HG03342 (cell line): ENCODE measurements around the gene UQCR11.

ENCODE experiments used
- ATAC-seq: cut with Tn5 transposase; IDR thresholded peaks from one replicate; pipeline ENCODE4 v1.9.1; 2021; ENCODE audit warnings: mild to moderate bottlenecking, moderate library complexity; ENCODE audit not compliant: unreplicated experiment

UQCR11 gene

DNA sequence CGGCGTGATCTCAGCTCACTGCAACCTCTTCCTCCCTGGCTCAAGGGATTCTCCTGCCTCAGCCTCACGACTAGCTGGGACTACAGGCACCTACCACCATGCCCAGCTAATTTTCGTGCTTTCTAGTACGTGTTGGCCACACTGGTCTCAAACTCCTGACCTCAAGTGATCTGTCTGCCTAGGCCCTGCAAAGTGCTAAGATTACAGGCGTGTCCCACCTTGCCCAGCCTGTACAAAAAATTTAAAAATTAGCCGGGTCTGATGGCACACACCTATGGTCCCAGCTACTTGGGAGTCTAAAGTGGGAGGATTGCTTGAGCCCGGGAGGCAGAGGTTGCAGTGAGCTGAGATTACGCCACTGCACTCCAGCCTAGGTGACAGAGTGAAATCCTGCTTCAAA, 32.5 kb downstream of the UQCR11 start:
- ATAC-seq = no peak

DNA sequence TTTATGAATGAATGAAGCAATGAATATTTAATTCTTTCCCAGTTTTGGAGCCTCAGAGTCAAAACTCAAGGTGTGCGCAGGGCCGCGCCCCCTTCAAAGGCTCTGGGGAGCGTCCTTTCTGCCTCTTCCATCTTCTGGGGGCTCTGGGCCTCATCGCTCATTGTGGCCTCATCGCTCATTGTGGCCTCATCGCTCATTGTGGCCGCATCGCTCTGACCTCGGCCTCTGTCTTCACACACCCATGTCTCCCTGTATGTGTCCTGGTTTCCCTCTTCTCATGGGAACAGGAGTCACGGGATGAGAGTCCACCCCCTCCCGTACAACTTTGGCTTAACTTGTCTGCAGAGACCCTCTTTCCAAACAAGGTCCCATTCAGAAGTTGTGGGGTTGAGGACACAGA, 33.9 kb downstream of the UQCR11 start:
- ATAC-seq = no peak

DNA sequence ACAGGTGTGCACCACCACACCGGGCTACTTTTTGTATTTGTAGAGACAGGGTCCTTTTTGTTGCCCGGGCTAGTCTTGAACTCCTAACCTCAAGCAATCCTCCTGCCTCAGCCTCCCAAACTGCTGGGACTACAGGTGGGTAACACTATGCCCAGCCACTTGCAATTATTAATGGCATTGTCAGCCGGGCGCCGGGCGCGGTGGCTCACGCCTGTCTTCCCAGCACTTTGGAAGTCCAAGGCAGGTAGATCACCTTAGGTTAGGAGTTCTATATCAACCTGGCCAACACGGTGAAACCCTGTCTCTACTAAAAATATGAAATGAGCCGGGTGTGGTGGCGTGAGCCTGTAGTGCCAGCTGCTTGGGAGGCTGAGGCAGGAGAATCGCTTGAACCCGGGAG, 34.4 kb downstream of the UQCR11 start:
- no peak for ATAC-seq

DNA sequence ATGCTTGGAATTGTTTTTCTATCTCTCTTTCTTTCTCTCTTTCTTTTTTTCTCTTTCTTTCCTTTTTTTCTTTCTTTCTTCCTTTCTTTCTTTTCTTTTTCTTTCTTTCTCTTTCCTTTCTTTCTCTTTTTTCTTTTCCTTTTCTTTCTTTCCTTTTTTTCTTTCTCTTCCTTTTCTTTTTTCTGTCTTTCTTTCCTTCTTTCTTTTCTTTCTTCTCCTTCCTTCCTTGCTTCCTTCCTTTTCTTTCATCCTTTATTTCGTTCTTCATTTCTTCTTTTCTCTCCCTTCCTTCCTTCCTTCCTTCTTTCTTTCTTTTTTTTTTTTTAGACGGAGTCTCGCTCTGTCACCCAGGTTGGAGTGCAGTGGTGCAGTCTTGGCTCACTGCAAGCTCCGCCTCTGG, 35.3 kb downstream of the UQCR11 start:
- no peak for ATAC-seq

DNA sequence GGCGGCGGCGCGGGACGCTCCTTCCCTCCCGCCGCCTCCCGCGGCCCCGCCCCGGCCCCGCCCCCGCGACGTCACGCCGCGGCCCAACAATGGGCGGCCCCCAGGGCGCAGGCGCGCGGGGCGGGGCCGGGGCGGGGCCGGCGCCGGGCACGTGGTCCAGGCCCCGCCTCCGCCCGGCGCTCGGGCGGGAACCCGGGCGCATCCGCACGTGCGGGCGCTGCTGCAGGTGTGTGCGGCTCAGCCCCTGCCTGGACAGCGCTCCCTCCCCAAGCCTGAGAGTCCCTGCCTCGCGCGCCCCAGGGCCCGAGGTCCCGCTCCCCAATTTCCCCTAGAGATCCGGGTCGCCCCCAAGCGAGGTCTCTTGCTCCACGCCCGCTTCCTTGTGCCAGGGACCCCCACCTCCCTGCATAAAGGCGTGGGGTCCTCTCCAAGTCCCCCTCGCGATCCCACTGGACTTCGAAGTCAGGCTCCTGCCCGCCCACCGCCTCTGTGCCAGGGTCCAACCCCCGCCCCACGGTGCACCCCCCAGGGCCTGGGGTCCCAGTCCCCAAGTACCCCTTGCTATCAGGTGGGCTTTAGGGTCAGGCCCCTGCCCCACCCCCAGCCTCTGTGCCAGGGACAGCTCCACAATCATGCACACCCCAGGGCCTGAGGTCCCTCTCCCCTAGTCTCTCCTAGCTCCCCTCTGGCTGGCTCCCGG, 36.8 kb downstream of the UQCR11 start, which contains the start of gene MEX3D:
Gene MEX3D, minus strand, starts transcription at position 6 of the 700 bp plus-strand sequence. CDS start 267 bp downstream, outside the sequence.
- ATAC-seq = peak; percentile 65

DNA sequence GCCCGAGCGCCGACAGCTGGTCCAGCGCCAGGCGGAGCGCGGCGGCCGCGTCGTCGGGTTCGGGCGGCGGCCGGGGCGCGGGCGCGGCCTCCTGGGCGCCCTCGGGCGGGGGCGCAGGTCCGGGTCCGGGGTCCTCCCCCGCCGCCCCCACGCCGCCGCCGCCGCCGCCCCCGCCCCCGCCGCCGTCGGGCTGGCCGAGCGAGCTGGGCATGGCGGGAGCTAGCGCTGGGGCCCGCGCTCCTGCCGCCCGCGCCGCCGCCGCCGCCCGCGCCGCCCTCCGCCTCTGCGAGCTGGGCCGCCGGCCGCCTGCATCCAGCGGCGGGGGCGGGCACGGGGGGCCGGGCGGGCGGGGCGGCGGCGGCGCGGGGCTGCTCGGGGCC, 37.4 kb downstream of the UQCR11 start:
- ATAC-seq = no peak

DNA sequence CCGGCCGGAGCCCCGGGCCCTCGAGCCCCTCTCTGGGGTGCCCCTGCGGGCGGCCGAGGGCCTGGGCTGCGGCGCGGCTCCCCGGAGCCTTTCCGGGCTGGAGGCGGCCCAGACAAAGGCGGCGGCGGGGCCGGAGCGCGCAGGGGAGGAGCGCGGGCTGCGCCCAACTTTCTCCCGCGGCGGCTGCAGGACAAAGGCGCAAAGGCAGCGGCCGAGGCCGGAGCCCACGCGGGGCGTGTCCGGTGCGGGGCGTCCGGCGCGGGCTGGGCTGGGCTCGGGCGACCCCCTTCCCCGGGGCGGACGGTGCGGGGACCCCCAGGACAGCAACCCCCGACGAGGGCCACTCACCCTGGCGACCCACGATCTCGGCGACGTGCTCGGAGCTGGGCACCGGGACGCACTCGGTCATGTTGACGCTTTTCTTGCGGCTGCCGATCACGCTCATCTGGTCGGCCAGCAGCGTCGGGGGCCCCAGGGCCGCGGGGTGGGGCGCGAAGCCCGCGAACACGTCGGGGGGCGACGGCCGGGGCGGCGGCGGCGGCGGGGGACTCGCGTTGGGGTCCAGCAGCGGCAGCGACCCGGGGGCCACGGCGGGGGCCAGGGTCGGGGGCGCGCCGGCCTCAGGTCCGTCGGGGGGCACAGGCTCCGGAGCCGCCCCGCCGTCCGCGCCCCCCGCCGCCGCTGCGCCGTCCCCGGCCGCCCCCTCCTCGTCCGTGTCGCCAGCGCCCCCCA, 38.0 kb downstream of the UQCR11 start:
- ATAC-seq = no peak

DNA sequence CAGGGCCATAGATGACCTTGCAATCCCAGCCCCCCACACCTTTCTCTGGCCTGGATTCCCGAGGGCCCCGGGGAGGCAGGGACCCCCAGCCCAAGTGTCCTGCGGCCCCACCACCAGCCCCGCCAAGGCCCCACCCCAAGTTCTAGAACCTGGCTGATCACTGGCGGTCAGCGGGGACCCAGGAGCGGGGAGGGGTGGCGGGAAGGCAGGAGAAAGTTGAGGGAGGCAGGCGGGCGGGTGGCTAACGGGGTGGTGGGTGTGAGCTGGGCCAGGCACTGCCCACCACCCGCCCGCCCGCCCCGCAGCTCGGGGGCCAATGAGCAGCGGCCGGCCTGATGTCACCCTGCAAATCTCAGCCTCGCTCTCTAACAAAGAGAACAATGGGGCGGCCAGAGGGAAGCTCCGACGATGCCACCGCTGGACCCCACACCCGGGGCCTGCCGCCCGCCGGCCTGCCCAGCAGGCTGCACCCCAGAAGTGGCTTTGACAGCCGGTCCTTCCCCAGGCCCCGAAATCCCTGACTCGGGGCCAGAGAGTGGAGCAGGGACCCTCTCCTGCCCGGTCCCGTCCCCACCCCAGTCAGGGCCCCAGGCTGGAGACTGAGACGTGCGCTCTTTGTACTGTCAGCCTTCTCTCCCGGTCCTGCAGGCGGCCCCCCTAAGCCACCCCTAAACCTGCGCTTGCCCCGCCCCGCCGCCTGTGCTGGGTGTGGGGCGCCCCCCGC, 38.7 kb downstream of the UQCR11 start:
- ATAC-seq = no peak

DNA sequence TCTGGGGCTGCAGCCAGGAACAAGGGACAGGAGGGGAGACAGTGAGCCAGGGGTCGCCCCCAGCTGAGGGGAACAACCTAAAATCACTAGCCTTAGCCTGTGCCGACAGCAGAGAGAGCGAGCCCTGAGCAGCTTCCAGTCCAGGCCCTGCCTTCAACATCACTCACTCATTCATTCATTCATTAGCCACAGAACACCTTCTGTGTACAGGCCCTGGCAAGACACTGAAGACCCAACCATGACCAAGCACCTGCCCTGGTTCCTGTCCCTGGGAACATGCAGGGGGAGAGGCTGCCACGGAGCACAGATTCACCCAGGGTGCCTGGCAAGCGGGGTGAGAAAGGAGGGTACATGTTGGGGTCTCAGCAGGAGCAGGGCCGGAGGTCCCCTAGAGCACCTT, 42.0 kb downstream of the UQCR11 start:
- ATAC-seq = no peak

DNA sequence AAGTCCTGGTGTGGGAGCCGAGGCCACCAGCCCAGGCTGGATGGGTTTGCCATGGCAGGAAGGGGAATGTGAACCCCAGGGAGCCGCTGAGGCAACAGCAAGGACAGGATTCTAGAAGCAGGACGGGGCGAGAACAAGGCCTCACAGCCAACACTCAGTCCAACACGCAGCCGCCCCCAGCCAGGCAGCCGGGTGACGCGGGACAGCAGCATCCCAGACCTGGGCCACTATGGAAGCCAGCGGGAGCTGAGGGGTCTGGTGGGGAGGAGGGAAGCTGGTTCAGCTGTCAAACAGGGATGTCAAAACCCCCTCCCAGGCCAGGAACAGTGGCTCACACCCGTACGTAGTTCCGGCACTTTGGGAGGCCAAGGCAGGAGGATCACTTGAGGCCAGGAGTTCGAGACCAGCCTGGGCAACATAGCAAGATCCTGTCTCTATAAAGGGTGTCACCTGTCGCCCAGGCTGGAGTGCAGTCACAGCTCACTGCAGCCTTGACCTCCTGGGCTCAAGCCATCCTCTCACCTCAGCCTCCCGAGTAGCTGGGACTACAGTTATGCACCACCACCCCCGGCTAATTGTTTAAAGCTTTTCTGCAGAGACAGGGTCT, 43.9 kb downstream of the UQCR11 start:
- ATAC-seq = no peak

DNA sequence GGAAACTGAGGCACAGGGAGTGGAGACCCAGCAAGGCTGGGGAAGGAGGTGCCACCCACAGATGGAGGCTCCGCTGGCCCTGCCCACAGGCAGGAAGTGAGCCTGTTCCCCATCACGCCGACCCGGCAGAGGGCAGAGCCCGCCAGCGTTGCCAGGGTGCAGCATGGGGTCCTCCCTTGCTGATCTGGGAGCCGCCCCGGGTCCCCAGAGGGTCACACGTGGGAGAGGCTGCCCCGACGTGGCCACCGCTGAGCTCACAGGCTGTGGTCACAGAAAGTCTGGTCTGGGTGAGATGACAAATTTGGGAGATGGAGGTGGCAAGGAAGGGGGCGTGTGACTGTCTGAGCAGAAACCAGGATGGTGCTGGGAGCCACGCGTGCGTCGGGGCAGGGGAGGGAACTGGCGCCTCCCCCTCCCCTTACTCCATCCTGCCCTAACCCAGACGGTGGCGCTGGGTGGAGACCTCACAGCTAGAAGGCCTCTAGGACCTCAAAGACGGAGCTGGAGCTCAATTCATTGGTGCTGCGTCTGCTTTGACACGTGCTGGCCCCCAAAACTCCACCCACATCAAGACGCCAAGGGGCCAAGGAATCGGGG, 44.9 kb downstream of the UQCR11 start:
- no peak for ATAC-seq

DNA sequence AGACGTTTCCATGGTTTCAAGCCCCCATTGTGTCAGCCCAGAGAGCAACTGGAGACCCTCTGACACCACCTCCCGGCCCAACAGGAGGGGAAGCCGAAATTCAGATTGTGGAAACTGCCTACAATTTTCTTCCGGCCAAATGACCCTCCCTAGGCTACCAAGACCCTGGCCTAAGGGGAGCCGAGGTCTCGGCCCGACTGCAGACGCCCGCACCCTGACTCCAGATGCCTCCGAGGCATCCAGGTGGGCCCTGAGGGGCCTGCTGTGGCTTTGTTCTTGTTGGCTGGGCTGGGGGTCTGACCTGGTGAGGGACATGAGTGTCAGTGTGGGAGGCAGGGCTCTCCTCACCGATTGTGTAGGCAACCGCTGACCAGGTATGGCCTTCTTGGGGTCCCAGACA, 46.7 kb downstream of the UQCR11 start:
- ATAC-seq = no peak

DNA sequence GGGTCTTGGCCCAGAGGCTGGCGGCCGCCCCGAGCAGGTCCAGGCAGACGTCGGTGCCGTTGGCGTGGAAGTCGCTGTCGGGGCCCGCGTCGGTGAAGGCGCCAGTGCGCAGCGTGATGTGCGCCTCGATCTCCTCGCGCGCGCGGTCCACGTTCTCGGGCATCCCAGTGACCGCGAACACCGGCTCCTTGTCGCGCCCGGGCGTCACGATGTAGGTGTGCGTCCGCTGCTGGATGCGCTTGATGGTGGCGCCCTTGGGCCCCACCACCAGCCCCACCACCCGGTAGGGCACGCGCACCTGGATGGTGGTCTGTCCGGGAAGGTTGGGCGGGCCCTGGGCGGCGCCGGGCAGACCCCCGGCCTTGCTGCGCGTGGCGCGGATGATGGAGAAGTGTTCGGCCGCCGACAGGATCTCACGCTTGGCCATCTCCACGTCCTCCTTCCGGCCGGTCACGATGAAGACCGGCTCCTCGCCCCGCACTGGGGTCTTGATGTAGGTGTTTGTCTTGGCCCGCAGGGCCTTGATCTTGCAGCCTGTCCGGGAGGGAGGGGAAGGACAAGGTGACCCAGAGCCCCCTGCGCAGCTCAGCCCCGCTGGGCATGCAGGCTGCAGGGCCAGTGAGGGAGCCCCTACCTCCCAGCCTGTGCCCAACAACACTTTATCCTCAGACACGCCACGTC, 48.7 kb downstream of the UQCR11 start:
- no peak for ATAC-seq

DNA sequence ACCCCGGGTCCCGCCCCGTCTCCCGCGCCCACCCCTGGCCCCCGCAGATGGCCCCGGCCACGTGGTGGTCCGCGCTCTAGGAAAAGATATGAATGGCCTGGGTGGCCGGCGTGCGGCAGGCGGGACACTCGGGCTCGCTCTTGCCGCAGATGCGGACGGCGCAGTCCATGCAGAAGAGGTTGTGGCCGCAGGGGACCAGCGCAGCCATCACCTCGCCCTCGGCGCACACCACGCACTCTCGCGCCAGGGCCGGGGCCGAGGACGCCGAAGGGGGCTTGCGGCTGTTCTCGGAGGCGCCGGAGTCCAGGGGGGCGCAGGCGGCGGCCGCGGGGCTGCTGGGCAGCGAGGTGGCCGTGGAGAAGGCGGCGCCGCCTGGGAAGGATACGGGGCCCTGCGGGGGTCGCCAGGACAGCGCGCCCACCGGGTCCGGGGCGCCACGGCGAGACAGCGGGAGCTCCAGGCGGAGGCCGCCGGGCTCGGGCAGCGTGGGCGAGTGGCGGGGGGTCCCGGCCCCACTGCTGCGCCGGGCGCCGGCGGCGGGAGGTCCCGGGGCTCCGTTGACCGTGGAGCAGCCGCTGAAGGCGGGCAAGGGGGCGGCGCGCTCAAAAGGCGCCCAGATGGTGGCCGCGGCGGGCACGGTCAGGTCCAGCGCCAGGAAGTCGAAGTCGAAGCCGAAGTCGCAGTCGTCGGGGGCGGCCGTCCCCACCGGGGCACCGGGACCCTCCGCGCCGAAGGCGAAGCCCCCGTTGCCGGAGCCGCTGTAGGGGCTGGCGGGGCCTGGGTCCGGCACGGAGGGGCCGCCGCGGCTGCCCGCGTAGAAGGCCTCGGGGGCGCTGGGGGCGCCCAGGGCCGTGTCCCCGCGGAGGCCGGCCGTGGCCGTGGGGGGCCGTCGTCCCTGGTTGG, 49.5 kb downstream of the UQCR11 start:
- no peak for ATAC-seq

DNA sequence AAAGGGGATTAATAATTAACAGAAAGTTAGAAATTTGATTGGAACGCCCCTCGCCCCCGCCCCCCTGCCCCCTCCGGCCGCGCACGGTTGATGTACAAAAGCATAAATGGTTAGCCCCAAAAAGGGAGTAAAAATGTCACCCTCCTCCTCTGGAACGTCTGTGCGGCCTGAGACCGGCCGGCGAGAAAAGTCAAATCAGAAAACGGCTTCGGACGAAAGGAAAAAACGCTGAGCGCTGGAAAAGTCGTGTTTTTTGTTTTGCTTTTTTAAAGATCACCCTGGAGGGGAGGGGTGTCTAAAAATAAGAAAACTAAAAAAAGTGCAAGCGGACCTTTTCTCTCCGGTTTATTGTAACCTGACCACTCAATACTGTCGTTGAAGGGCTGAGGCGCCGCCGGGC, 50.3 kb downstream of the UQCR11 start:
- ATAC-seq = no peak

DNA sequence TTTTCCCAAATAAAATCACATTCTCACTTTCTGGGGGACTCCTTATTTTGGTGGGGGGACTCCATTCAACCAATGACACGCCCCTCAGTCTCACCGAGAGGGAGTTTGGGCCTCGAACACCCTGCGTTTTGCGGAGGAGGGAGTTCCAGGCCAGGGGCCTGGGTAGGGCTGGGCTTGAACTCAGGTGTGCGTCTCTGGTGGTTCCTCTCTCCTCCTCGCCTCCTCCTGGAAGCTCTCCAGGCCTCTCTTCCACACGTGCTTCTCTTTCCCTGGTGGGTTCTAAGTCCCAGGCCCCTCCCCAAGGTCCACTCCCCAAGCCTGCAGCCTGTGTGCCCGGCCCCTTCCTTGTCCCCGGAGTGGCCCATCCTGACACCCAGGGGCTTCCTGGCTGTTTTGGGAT, 51.8 kb downstream of the UQCR11 start:
- ATAC-seq = no peak

DNA sequence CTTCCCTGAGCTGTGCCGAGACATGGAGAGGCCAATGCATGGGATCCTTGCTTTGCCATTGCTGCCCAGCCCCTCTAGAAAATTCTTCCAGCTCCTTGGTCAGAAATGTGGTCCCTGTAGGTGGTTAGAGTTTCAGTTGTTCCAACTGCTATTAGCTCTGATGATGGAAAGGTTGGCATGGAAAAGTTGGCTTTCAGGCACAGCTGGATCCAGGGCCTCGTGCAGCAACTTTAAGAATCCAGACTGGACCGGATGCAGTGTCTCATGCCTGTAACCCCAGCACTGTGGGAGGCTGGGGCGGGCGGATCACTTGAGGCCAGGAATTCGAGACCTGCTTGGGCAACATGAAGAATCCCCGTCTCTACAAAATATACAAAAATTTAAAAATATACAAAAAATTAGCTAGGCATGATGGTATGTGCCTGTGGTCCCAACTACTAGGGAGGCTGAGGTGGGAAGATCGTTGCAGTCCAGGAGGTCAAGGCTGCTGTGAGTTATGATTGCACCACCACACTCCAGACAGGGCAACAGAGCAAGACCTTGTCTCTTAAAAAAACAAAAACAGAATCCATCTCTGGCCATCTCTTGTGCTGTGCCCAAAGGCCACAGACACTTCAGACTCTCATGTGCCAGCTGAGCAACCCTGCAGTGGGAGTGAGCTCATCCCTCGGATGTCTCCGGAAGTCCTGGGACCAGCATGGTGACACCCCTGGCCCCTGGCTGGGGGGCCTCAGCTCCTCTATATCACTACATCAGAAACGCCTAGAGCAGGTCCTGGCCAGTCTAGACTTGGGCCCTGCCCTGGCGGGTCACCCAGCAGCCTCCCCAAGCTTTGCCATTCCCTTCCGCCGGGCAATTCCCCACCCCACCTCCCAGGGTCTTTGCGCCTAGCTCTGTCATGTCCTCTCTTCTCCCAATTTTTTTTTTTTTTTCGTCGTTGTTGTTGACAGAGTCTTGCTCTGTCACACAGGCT, 53.9 kb downstream of the UQCR11 start:
- ATAC-seq = no peak

DNA sequence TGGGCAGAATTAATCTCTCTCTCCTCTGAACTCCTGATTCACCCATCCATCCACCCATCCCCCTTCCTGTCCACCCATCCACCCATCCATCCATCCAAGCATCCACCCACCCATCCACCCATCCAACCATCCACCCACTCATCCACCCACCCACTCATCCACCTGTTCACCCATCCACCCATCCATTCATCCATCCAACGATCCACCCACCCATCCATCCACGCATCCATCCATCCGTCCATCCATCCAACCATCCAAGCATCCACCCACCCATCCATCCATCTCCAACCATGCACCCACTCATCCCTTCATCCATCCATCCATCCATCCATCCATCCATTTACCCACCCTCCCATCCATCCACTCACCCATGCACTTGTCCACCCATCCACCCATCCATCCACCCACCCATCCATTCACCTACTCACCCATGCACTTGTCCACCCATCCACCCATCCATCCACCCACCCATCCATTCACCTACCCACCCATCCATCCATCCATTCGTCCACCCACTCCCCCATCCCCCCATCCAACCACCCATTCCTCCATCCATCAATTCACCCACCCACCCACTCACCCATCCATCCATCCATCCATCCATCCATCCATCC, 55.8 kb downstream of the UQCR11 start:
- ATAC-seq = no peak
